HFFc6 (cell line): ENCODE measurements around the gene LRP1-AS. TPM values are rescaled to one million over a fixed set of nuclear protein-coding genes. Genes with fewer than 3 reads are reported as not detected.

ENCODE experiments used
- DNase-seq: peaks from one replicate; pipeline ENCODE4 v3.0.0-alpha.2; 2018
- H3K27ac Mint-ChIP-seq: 2 replicates; pipeline ENCODE4 v1.8.0; 2020; ENCODE audit warnings: mild to moderate bottlenecking, mixed read lengths
- H3K27me3 Mint-ChIP-seq: 2 replicates; pipeline ENCODE4 v1.8.0; 2021; ENCODE audit warnings: mild to moderate bottlenecking, moderate library complexity, mixed read lengths; ENCODE audit not compliant: insufficient read depth
- H3K36me3 Mint-ChIP-seq: 2 replicates; pipeline ENCODE4 v1.8.0; 2021; ENCODE audit warnings: low read depth, mixed read lengths
- H3K4me1 Mint-ChIP-seq: 2 replicates; pipeline ENCODE4 v1.8.0; 2020; ENCODE audit warnings: low read depth, mixed read lengths
- H3K4me3 Mint-ChIP-seq: 2 replicates; pipeline ENCODE4 v1.8.0; 2020; ENCODE audit warnings: mild to moderate bottlenecking, moderate library complexity, mixed read lengths
- H3K9me3 Mint-ChIP-seq: 2 replicates; pipeline ENCODE4 v1.8.0; 2020; ENCODE audit warnings: mild to moderate bottlenecking, mixed read lengths
- total RNA-seq, 6 experiments: library from RNA; stranded (reverse); fragmentation: NEBNext Ultra II Directional; extraction: Animal tissue kit (Norgen Biotek cat#: 25700); gene quantifications; 2 replicates in 1 of 6; 3 replicates in 5 of 6; pipeline ENCODE4 v1.2.3, GENCODE V29; 2021
- TF ChIP-seq, protein P1 (sequence below): fragments of 200-600 bp; sonication (generic); IDR thresholded peaks from 2 replicates; pipeline ENCODE4 v1.5.0; 2021; ENCODE audit warnings: antibody characterized with exemption, mild to moderate bottlenecking

LRP1-AS gene
- total RNA-seq, 6 experiments from 2014 or later = not detected

DNA sequence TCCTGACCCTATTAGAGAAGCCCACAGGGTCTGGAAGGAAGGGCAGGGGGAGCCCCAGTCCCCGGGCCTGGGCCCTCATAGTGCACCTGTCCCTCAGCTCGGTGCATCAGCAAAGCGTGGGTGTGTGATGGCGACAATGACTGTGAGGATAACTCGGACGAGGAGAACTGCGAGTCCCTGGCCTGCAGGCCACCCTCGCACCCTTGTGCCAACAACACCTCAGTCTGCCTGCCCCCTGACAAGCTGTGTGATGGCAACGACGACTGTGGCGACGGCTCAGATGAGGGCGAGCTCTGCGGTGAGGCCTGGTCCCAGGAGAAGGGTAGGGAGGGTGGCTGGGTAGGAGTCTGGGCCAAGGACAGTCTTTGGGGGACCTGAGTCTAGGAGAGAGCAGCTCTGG, 26.3 kb upstream of the LRP1-AS start:
- H3K27me3 Mint-ChIP-seq = peaks cover 22% of the 10 kb centered on the region
- H3K4me1 Mint-ChIP-seq = peaks cover 50% of the 10 kb centered on the region
- TF ChIP-seq, protein P1, sequence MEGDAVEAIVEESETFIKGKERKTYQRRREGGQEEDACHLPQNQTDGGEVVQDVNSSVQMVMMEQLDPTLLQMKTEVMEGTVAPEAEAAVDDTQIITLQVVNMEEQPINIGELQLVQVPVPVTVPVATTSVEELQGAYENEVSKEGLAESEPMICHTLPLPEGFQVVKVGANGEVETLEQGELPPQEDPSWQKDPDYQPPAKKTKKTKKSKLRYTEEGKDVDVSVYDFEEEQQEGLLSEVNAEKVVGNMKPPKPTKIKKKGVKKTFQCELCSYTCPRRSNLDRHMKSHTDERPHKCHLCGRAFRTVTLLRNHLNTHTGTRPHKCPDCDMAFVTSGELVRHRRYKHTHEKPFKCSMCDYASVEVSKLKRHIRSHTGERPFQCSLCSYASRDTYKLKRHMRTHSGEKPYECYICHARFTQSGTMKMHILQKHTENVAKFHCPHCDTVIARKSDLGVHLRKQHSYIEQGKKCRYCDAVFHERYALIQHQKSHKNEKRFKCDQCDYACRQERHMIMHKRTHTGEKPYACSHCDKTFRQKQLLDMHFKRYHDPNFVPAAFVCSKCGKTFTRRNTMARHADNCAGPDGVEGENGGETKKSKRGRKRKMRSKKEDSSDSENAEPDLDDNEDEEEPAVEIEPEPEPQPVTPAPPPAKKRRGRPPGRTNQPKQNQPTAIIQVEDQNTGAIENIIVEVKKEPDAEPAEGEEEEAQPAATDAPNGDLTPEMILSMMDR = no peak
- H3K4me3 Mint-ChIP-seq = no peak overlapping the region
- H3K36me3 Mint-ChIP-seq = peaks cover 42% of the 10 kb centered on the region
- peaks cover 3% of the 10 kb centered on the region; the same call in 1 of the 2 replicates for H3K9me3 Mint-ChIP-seq
- H3K27ac Mint-ChIP-seq = peak overlapping the region; percentile 9; the same call in 1 of the 2 replicates
- DNase-seq = no peak

DNA sequence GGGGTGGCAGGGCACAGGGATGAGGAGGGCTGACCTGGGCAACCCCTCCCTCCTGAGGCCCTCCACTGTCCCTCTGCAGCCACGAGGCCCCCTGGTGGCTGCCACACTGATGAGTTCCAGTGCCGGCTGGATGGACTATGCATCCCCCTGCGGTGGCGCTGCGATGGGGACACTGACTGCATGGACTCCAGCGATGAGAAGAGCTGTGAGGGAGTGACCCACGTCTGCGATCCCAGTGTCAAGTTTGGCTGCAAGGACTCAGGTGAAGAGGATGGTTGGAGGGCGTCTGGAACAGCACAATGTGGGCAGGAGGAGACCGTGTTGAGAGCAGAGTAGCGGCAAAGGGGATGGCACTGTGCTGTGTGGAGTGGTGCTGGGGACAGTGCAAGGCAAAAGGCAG, 25.7 kb upstream of the LRP1-AS start:
- peaks cover 3% of the 10 kb centered on the region; the same call in 1 of the 2 replicates for H3K9me3 Mint-ChIP-seq
- peaks cover 50% of the 10 kb centered on the region for H3K4me1 Mint-ChIP-seq
- peaks cover 42% of the 10 kb centered on the region for H3K36me3 Mint-ChIP-seq
- H3K27ac Mint-ChIP-seq = peak overlapping the region; percentile 56
- peak overlapping the region; percentile 5; the same call in 1 of the 2 replicates for H3K4me3 Mint-ChIP-seq
- no peak for DNase-seq
- H3K27me3 Mint-ChIP-seq = peaks cover 17% of the 10 kb centered on the region
- TF ChIP-seq, protein P1 = peak; percentile 81

DNA sequence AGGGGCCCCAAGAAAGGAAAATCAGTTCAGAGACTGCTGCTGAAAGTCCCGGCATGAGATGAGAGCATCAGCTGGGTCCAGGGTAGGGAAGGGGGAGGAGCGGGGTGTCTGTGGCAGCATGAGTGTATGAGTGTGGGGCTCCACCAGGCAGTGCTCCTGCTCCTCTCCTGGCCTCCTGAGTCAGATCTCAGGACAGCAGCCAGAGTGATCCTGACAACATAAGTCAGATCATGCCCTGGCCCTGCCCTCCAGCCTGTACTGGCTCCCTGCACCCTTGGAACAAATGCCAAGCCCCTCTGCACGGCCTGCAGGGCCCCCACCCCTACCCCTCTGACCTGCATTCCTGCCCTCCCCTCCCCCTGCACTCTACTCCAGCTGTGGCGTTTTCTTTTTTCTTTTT, 24.2 kb upstream of the LRP1-AS start:
- H3K27me3 Mint-ChIP-seq = peaks cover 22% of the 10 kb centered on the region
- H3K36me3 Mint-ChIP-seq = peaks cover 55% of the 10 kb centered on the region

DNA sequence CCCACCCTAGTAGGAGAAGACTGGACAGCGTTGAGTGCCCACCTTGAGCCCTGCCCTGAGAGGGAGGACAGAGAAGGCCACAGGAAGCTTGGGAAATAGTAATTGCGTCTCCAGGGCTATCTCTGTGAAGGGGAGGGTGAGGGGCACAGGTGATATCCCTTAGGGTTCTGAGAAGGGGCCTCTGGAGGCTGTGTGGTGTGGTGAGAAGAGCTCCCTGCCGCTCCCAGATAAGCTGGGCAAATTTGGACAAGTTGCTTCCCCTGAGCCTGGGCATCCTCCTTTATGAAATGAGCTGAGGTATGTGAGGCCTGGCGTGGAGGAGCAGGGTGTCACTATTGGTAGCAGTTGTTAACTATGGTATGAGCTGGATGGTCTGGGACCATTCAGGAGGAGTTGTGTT, 23.5 kb upstream of the LRP1-AS start:
- TF ChIP-seq, protein P1 = no peak
- DNase-seq = no peak
- H3K36me3 Mint-ChIP-seq = peaks cover 53% of the 10 kb centered on the region
- peak overlapping the region; percentile 71 for H3K27ac Mint-ChIP-seq
- peak overlapping the region; percentile 8; the same call in 1 of the 2 replicates for H3K4me3 Mint-ChIP-seq
- peaks cover 58% of the 10 kb centered on the region for H3K4me1 Mint-ChIP-seq
- H3K27me3 Mint-ChIP-seq = peaks cover 21% of the 10 kb centered on the region
- peaks cover 3% of the 10 kb centered on the region; the same call in 1 of the 2 replicates for H3K9me3 Mint-ChIP-seq

More for the DNA sequence above, 24.2 kb upstream of the LRP1-AS start:
- peaks cover 58% of the 10 kb centered on the region for H3K4me1 Mint-ChIP-seq
- H3K27ac Mint-ChIP-seq = peak overlapping the region; percentile 71
- peaks cover 3% of the 10 kb centered on the region; the same call in 1 of the 2 replicates for H3K9me3 Mint-ChIP-seq
- TF ChIP-seq, protein P1 = no peak
- DNase-seq = peak; percentile 79
- no peak overlapping the region for H3K4me3 Mint-ChIP-seq

DNA sequence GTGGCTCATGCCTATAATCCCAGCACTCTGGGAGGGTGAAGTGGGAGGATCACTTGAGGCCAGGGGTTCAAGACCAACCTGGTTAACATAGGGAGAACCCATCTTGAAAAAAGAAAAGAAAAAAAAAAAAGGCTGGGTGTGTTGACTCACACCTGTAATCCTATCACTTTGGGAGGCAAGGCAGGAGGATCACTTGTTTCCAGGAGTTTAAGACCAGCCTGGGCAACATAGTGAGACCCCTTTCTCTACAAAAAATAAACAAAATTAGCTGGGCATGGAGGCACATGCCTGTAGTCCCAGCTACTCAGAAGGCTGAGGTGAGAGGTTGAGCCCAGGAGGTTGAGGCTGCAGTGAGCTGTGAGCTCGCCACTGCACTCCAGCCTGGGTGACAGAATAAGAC, 23.0 kb upstream of the LRP1-AS start:
- Mint-ChIP-seq H3K4me3 (no peak overlapping the region), H3K27ac (peak overlapping the region; percentile 29), H3K9me3 (peaks cover 3% of the 10 kb centered on the region; the same call in 1 of the 2 replicates), H3K4me1 (peaks cover 58% of the 10 kb centered on the region), H3K27me3 (peaks cover 15% of the 10 kb centered on the region), H3K36me3 (peaks cover 50% of the 10 kb centered on the region)
- TF ChIP-seq, protein P1 = no peak
- no peak for DNase-seq
